ENCODE measurements around the gene KCNQ5. TPM values are rescaled to one million over a fixed set of nuclear protein-coding genes. Genes with fewer than 3 reads are reported as not detected.

KCNQ5 gene
- total RNA-seq, 1 experiment from 2014 or later = not detected

DNA sequence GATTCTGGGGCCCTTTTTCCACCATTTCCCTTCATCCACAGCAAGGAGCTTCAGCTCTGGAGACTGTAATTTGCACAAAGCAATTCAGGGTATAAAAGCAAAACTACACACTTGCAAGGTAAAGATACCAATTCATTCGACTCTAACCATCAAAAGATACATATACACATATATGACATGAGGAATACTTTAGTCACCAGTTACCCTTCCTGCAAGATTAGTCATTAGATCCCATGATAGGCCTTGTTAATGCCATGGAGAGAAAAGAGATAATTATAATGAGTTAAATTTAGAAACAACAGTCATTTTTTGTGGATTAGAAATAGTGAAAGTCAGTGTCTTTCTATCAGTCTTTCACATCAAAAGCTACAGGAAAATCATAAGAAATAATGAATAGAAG is 204.2 kb downstream of the KCNQ5 start:
- Histone ChIP-seq H3K9me3 (ENCODE audit: control insufficient read depth in 1 of 2, insufficient read depth in 1 of 2, low read depth in 1 of 2, low read length in 2 of 2) (no peaks in the 10 kb centered on the region), H4K20me1 (ENCODE audit: insufficient read depth) (no peaks in the 10 kb centered on the region; the same call in 1 of the 2 replicates), H3K36me3 (ENCODE audit: control insufficient read depth in 1 of 2, insufficient read depth in 2 of 2, low read length in 2 of 2) (no peaks in the 10 kb centered on the region), H3K27ac (ENCODE audit: low read depth, low read length) (no peak overlapping the region), H3K79me2 (ENCODE audit: insufficient read depth, low read length) (no peaks in the 10 kb centered on the region), H3K27me3 (ENCODE audit: insufficient read depth, low read length) (no peaks in the 10 kb centered on the region; the same call in 1 of the 2 replicates), H3K4me2 (ENCODE audit: low read length) (no peak overlapping the region), H3K4me1 (ENCODE audit: control insufficient read depth in 1 of 2, insufficient read depth in 2 of 2, low read length in 2 of 2) (no peaks in the 10 kb centered on the region), H2AFZ (ENCODE audit: low read depth, low read length, poor library complexity, severe bottlenecking) (no peak overlapping the region), H3K9ac (ENCODE audit: low read length) (no peak overlapping the region), H3K4me3 (replicated peaks in 1 of 2; ENCODE audit: low read depth in 1 of 2, low read length in 2 of 2) (no peak overlapping the region), H3K9me2 (ENCODE audit: insufficient read depth) (no peaks in the 10 kb centered on the region)
- ChIA-PET POLR2A (no interaction called here), CTCF (no interaction called here), RAD21 (ENCODE audit: low non-redundant PET in 1 of 2, low total read pairs in 2 of 2, uncharacterized antibody in 2 of 2, unreplicated experiment in 2 of 2) (no interaction called here)
- TF ChIP-seq POLR2AphosphoS5 (IDR thresholded peaks at IDR 0.05; ENCODE audit: low read depth, low read length) (no peak), CEBPB (IDR thresholded peaks at IDR 0.05; ENCODE audit: low read depth) (no peak), ZFX (IDR thresholded peaks at IDR 0.05) (no peak), SP1 (IDR thresholded peaks at IDR 0.05; ENCODE audit: low read depth) (no peak), FOSL1 (IDR thresholded peaks at IDR 0.05; ENCODE audit: low read depth) (no peak), SIN3A (IDR thresholded peaks at IDR 0.05; ENCODE audit: low read depth) (no peak), YY1 (IDR thresholded peaks at IDR 0.05; ENCODE audit: extremely low read depth, insufficient replicate concordance, low read depth, low read length) (no peak), SRF (IDR thresholded peaks at IDR 0.05; ENCODE audit: low read depth) (no peak), ZNF274 (IDR thresholded peaks at IDR 0.05; ENCODE audit: low read depth, low read length) (no peak), EZH2phosphoT487 (IDR thresholded peaks at IDR 0.05; ENCODE audit: borderline replicate concordance) (no peak), JUND (IDR thresholded peaks at IDR 0.05) (no peak), CBX3 (IDR thresholded peaks at IDR 0.05; ENCODE audit: low read depth) (no peak)
- TF ChIP-seq, protein P1, sequence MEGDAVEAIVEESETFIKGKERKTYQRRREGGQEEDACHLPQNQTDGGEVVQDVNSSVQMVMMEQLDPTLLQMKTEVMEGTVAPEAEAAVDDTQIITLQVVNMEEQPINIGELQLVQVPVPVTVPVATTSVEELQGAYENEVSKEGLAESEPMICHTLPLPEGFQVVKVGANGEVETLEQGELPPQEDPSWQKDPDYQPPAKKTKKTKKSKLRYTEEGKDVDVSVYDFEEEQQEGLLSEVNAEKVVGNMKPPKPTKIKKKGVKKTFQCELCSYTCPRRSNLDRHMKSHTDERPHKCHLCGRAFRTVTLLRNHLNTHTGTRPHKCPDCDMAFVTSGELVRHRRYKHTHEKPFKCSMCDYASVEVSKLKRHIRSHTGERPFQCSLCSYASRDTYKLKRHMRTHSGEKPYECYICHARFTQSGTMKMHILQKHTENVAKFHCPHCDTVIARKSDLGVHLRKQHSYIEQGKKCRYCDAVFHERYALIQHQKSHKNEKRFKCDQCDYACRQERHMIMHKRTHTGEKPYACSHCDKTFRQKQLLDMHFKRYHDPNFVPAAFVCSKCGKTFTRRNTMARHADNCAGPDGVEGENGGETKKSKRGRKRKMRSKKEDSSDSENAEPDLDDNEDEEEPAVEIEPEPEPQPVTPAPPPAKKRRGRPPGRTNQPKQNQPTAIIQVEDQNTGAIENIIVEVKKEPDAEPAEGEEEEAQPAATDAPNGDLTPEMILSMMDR (IDR thresholded peaks at IDR 0.05 in 2 of 3, conservative IDR thresholded peaks at IDR 0.05 in 1 of 3; ENCODE audit: borderline replicate concordance in 1 of 3, insufficient read depth in 1 of 3, low read depth in 2 of 3, low read length in 2 of 3) = no peak
- TF ChIP-seq, protein P2, sequence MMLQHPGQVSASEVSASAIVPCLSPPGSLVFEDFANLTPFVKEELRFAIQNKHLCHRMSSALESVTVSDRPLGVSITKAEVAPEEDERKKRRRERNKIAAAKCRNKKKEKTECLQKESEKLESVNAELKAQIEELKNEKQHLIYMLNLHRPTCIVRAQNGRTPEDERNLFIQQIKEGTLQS (IDR thresholded peaks at IDR 0.05) = no peak
- TF ChIP-seq, protein P3, sequence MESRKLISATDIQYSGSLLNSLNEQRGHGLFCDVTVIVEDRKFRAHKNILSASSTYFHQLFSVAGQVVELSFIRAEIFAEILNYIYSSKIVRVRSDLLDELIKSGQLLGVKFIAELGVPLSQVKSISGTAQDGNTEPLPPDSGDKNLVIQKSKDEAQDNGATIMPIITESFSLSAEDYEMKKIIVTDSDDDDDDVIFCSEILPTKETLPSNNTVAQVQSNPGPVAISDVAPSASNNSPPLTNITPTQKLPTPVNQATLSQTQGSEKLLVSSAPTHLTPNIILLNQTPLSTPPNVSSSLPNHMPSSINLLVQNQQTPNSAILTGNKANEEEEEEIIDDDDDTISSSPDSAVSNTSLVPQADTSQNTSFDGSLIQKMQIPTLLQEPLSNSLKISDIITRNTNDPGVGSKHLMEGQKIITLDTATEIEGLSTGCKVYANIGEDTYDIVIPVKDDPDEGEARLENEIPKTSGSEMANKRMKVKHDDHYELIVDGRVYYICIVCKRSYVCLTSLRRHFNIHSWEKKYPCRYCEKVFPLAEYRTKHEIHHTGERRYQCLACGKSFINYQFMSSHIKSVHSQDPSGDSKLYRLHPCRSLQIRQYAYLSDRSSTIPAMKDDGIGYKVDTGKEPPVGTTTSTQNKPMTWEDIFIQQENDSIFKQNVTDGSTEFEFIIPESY (IDR thresholded peaks at IDR 0.05; ENCODE audit: extremely low read depth, insufficient replicate concordance, low read length) = no peak
- no peak for ATAC-seq
- intact Hi-C loops (cut with micrococcal nuclease) = no loop called here
- no TSS peak for BruUV-seq (replicated peaks)
- no peak for DNase-seq (ENCODE audit: low read depth, low spot score)

Measured in HCT116 (cell line).